Stomach (tissue), 9 donors: ENCODE data around the gene PKIB. TPM values are rescaled to one million over a fixed set of nuclear protein-coding genes. Genes with fewer than 3 reads are reported as not detected.
A peak's percentile ranks its signal among the peaks of the same experiment; 100 is the strongest.
"Not testable (repeated sequence)": the region's sequence is repeated elsewhere in the genome, so short reads cannot be mapped to it uniquely, and the experiment has no call there.

Source experiments
- DNase-seq, 2 donors: peaks; one replicate each; pipeline versions ENCODE4 v3.0.0 to v3.0.0-alpha.2; 2013 to 2019
- H3K27ac ChIP-seq, 5 donors: fragments of 200-600 bp in 4 of 5; sonication (generic) in 4 of 5; one replicate each; pipeline ENCODE4 v1.5.1; 2013 to 2019; ENCODE audit warnings: mild to moderate bottlenecking in 1 of 5, moderate library complexity in 1 of 5
- H3K27me3 ChIP-seq, 3 donors: fragments of 200-600 bp; sonication (generic); one replicate each; pipeline ENCODE4 v1.5.1; 2017 to 2019; ENCODE audit warnings: mixed run types in 1 of 3
- H3K36me3 ChIP-seq, 4 donors: fragments of 200-600 bp; sonication (generic); 1 replicate in 3 of 4; 2 replicates in 1 of 4; pipeline ENCODE4 v1.5.1; 2016 to 2019
- H3K4me1 ChIP-seq, 4 donors: fragments of 200-600 bp; sonication (generic); one replicate each; pipeline ENCODE4 v1.5.1; 2016 to 2019
- H3K4me3 ChIP-seq, 4 donors: fragments of 200-600 bp; sonication (generic) in 3 of 4; one replicate each; pipeline ENCODE4 v1.5.1; 2016 to 2019; ENCODE audit warnings: mild to moderate bottlenecking in 1 of 4
- H3K9me3 ChIP-seq, 4 donors: fragments of 200-600 bp; sonication (generic); one replicate each; pipeline ENCODE4 v1.5.1; 2016 to 2019
- EP300 ChIP-seq: sonication (generic); formaldehyde crosslinking; IDR thresholded peaks from one replicate; pipeline ENCODE4 v1.6.1; 2017; ENCODE audit warnings: antibody characterized with exemption
- POLR2A ChIP-seq, 4 donors: fragments of 450-650 bp; IDR thresholded peaks; one replicate each; pipeline ENCODE4 v1.6.1; 2016; ENCODE audit warnings: antibody characterized with exemption in 4 of 4, control low read depth in 2 of 4, mild to moderate bottlenecking in 1 of 4, moderate library complexity in 1 of 4
- POLR2AphosphoS5 ChIP-seq, 3 donors: sonication (generic); formaldehyde crosslinking; IDR thresholded peaks; one replicate each; pipeline ENCODE4 v1.6.1; 2016; ENCODE audit warnings: antibody characterized with exemption in 3 of 3
- WGBS, 5 donors: extraction: QIAGEN DNeasy Blood & Tissue Kit in 3 of 5; methylation state at CpG; one replicate each; pipeline versions ENCODE4 v1.1.5 to v1.1.7; 2013 to 2018; 5-methylcytosine and 5-hydroxymethylcytosine counted together
- intact Hi-C: fragments of 100-400 bp; cut with DNase I; formaldehyde crosslinking; loops from one replicate; pipeline ENCODE4 v1.15.1; 2023; ENCODE audit warnings: low total_unique reads
- polyA plus RNA-seq, 3 donors: library from polyadenylated mRNA; stranded (reverse); fragments of 200-250 nt; gene quantifications; one replicate each; pipeline ENCODE4 v1.2.3, GENCODE V29; 2013
- total RNA-seq, 5 donors: library from RNA; depleted of rRNA; stranded (reverse); fragments of >200 nt; gene quantifications; one replicate each; pipeline versions ENCODE4 v1.1.0 to v1.2.3, GENCODE V29; 2014 to 2016
- TF ChIP-seq, protein P1 (sequence below), 7 experiments: fragments of 450-650 bp in 4 of 7; fragments of 200-600 bp in 3 of 7; sonication (generic) in 3 of 7; IDR thresholded peaks; one replicate each; pipeline ENCODE4 v1.5.1; 2016 to 2019; ENCODE audit warnings: antibody characterized with exemption in 7 of 7, control low read depth in 2 of 7, mild to moderate bottlenecking in 1 of 7
- donor health status: healthy with polysubstance abuse.
- donor health status: Bipolar disorder and iron deficiency.
- donor health status: healthy.

PKIB gene
- total and polyA plus RNA-seq, 8 donors, result 7.6 to 128 (median 26.4) TPM

DNA sequence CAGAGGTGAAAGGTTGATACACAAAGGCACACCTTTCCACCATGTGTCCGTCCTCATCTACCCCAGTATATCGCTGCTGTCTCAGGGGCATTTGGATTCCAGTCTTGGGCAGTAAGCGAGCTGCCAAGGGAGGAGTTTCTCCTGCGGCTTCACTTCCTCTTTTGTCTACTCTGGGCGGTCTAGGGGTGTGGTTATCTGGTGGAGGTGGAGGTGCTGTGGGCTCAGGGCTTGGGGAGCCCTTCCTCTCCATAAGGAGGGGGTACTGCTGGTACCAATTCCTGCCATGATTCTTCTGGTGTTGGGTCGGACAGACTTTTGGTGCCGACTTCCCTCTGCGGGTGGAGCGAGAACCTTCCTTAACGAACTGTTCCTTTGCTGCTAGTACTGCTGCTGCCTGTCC lies 137.4 kb downstream of the PKIB start:
- 84 to 93% (median 89%) methylated on average over 10 of the region's 10 CpGs for WGBS, 5 donors
- Histone ChIP-seq H3K4me3 (no peak overlapping the region), H3K9me3 (no peaks in the 10 kb centered on the region), H3K4me1 (no peaks in the 10 kb centered on the region), H3K36me3 (no peaks in the 10 kb centered on the region), H3K27ac (no peak overlapping the region), H3K27me3 (no peaks in the 10 kb centered on the region)
- no peak for TF ChIP-seq POLR2A (IDR thresholded peaks at IDR 0.05)
- TF ChIP-seq EP300, result no peak
- TF ChIP-seq, protein P1, sequence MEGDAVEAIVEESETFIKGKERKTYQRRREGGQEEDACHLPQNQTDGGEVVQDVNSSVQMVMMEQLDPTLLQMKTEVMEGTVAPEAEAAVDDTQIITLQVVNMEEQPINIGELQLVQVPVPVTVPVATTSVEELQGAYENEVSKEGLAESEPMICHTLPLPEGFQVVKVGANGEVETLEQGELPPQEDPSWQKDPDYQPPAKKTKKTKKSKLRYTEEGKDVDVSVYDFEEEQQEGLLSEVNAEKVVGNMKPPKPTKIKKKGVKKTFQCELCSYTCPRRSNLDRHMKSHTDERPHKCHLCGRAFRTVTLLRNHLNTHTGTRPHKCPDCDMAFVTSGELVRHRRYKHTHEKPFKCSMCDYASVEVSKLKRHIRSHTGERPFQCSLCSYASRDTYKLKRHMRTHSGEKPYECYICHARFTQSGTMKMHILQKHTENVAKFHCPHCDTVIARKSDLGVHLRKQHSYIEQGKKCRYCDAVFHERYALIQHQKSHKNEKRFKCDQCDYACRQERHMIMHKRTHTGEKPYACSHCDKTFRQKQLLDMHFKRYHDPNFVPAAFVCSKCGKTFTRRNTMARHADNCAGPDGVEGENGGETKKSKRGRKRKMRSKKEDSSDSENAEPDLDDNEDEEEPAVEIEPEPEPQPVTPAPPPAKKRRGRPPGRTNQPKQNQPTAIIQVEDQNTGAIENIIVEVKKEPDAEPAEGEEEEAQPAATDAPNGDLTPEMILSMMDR (IDR thresholded peaks at IDR 0.05), result no peak
- TF ChIP-seq POLR2AphosphoS5 (IDR thresholded peaks at IDR 0.05), result no peak
- DNase-seq, result no peak
- intact Hi-C loops, result loop anchor here (5.0 kb wide), 1 partner anchor 90 kb away; no protein-coding TSS in a partner anchor

DNA sequence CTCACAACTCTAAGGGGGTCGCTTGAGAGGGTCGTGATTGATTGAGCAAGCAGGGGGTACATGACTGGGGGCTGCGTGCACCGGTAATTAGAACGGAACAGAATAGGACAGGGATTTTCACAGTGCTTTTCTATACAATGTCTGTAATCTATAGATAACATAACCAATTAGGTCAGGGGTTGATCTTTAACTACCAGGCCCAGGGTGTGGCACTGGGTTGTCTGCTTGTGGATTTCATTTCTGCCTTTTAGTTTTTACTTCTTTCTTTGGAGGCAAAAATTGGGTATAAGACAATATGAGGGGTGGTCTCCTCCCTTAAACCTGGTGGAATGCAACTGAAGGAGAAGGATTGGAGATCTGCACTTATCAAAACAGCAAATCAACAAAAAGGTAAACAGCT lies 138.7 kb downstream of the PKIB start:
- not testable (repeated sequence) for H3K27ac ChIP-seq, H3K4me3 ChIP-seq, H3K9me3 ChIP-seq, H3K27me3 ChIP-seq, H3K4me1 ChIP-seq, H3K36me3 ChIP-seq, DNase-seq
- intact Hi-C loops, result loop anchor here (5.0 kb wide), 1 partner anchor 88 kb away; no protein-coding TSS in a partner anchor
- WGBS, 5 donors, result 34 to 78% (median 45%) methylated on average over 4 to 5 of the region's 5 CpGs

DNA sequence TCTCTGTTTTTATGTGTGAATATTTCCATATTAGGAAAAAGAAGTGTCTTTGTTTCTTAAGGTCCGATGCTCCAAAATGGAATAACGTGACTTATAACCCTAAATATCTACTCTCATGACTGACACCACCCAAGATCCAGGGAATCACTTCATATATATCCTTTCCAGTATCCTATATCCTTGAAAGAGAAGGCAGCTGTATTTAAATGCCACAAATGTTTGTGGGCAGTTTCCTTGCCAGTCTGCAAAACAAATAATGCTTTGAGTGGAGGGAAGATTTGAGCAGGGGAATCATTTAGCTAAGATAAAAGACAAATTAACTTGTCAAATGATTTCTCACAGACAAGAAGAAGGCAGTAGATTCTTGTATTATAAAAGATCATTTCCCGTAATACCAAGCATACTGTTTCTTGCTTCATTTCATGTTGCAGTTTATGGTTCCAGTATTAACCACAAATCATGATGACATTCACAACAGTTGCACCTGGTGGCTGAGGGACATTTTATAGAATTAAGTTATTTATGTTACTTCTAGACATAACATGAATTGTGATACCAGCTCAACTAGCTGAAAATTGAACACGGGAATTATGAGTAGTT lies 139.3 kb downstream of the PKIB start:
- Histone ChIP-seq H3K27ac (no peak overlapping the region), H3K4me1 (no peaks in the 10 kb centered on the region), H3K27me3 (no peaks in the 10 kb centered on the region), H3K4me3 (no peak overlapping the region), H3K9me3 (no peaks in the 10 kb centered on the region), H3K36me3 (no peaks in the 10 kb centered on the region)
- DNase-seq, result no peak
- no peak for TF ChIP-seq POLR2AphosphoS5 (IDR thresholded peaks at IDR 0.05)
- TF ChIP-seq EP300, result no peak
- no peak for TF ChIP-seq POLR2A (IDR thresholded peaks at IDR 0.05)
- intact Hi-C loops, result loop anchor here (5.0 kb wide), 1 partner anchor 88 kb away; no protein-coding TSS in a partner anchor
- 89 to 94% (median 93%) methylated on average over 4 of the region's 4 CpGs for WGBS, 5 donors

DNA sequence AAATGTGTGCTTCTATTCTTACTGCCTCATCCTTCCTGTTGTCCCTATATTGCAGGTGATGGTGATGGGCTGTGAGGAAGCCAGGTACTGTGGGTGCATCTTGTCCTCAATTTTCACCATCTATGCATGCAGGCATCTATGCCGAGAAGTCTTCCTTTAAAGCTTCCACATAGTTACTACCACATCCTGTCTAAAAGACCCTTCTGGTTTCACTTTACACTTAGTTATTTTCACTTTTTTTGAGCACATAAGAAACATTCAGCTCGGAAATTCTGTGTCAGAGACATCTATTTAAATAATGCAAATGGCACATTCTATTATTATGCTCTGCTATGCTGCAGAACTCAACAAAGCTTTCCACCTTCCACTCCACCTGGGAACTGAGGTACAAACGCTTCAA lies 141.1 kb downstream of the PKIB start:
- DNase-seq, result no peak
- no peak overlapping the region for H3K4me3 ChIP-seq
- intact Hi-C loops, result no loop called here
- H3K4me1 ChIP-seq, result no peaks in the 10 kb centered on the region
- H3K27ac ChIP-seq, result no peak overlapping the region
- H3K36me3 ChIP-seq, result no peaks in the 10 kb centered on the region
- TF ChIP-seq POLR2AphosphoS5 (IDR thresholded peaks at IDR 0.05) (no peak), EP300 (no peak), POLR2A (IDR thresholded peaks at IDR 0.05) (no peak)
- TF ChIP-seq, protein P1 (IDR thresholded peaks at IDR 0.05), result no peak
- no peaks in the 10 kb centered on the region for H3K27me3 ChIP-seq
- no peaks in the 10 kb centered on the region for H3K9me3 ChIP-seq
- WGBS, 5 donors, result 67 to 78% (median 71%) methylated on average over 3 of the region's 3 CpGs

DNA sequence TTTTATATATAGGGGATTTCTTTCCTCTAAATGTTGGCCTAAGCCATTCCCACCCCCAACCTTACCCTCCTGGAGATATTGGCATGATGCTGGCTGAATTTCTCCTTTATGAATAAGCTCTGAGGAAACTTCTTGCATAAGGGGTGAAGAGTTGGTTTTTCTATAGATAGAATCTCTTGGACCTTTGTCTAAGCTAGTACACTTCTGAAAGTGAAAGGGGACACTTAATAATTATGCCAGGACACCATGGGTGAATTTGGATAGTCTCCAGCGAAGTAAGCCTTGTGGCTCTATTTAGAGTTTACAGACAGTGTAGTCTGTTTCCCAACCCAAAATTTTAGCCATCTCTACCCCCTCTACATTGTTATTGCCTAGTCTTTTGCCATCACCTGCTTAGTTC lies 142.3 kb downstream of the PKIB start:
- Histone ChIP-seq H3K4me1 (no peaks in the 10 kb centered on the region), H3K27me3 (no peaks in the 10 kb centered on the region), H3K36me3 (no peaks in the 10 kb centered on the region), H3K9me3 (no peaks in the 10 kb centered on the region), H3K4me3 (no peak overlapping the region), H3K27ac (no peak overlapping the region)
- 23 to 100% (median 93%) methylated on average over 1 of the region's 1 CpG for WGBS, 5 donors
- DNase-seq, result no peak
- intact Hi-C loops, result no loop called here
- no peak for TF ChIP-seq POLR2A (IDR thresholded peaks at IDR 0.05)
- TF ChIP-seq POLR2AphosphoS5 (IDR thresholded peaks at IDR 0.05), result no peak
- no peak for TF ChIP-seq EP300

DNA sequence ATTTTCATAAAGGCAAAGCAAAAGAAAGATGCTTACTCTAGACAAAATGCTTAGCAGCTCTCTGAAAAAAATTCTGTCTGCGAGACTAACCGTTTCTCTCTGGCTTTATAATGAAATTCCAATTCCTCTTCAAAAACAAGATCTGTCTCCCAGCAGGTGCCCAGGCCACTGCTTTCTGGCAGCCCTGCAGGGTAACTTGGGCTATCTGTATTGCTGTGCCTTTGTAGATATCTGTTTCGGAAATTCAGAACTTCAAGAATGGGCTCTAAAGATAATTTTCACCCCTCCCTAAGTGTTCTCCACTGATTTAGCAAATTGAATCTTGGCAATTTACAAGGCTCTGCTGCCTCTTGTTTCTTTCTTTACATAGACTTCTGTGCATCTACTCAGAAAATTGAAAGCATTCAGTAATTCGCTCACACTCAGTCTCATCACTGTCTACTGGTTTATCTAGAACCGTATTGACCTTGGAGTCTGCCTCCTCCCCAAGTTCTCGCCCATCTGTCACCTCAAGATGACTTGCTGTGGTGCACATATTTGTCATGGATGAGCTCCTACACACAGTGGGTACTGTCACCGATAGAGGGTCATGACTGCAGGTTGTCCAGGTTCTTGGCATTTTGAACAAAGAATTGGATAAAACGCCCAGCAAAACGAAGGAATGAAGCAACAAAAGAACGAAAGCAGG lies 142.9 kb downstream of the PKIB start:
- peak overlapping the region in 2 of 4 donors; percentile 6 to 20 for H3K4me3 ChIP-seq
- intact Hi-C loops, result no loop called here
- H3K4me1 ChIP-seq, result no peaks in the 10 kb centered on the region
- H3K9me3 ChIP-seq, result no peaks in the 10 kb centered on the region
- no peak for DNase-seq
- 80 to 88% (median 83%) methylated on average over 10 of the region's 10 CpGs for WGBS, 5 donors
- H3K36me3 ChIP-seq, result no peaks in the 10 kb centered on the region
- H3K27me3 ChIP-seq, result no peaks in the 10 kb centered on the region
- TF ChIP-seq POLR2A (IDR thresholded peaks at IDR 0.05) (no peak), EP300 (no peak), POLR2AphosphoS5 (IDR thresholded peaks at IDR 0.05) (no peak)
- TF ChIP-seq, protein P1 (IDR thresholded peaks at IDR 0.05), result no peak
- no peak overlapping the region for H3K27ac ChIP-seq
